Mesothelial cell of epicardium (in vitro differentiated cells): ENCODE results near the gene SPRED1. TPM values are rescaled to one million over a fixed set of nuclear protein-coding genes. Genes with fewer than 3 reads are reported as not detected.

Experiments used
- DNase-seq, 2 experiments: peaks; one replicate each; pipeline ENCODE4 v3.0.0; 2021; ENCODE audit warnings: low spot score in 2 of 2; ENCODE audit not compliant: unreplicated experiment in 2 of 2
- H3K27ac Mint-ChIP-seq: 2 replicates; pipeline ENCODE4 v1.8.0; 2021; ENCODE audit warnings: mixed read lengths
- H3K27me3 Mint-ChIP-seq: 2 replicates; pipeline ENCODE4 v1.8.0; 2021; ENCODE audit warnings: low read depth, mixed read lengths
- H3K36me3 Mint-ChIP-seq: 2 replicates; pipeline ENCODE4 v1.8.0; 2021; ENCODE audit warnings: mixed read lengths
- H3K4me1 Mint-ChIP-seq: 2 replicates; pipeline ENCODE4 v1.8.0; 2021; ENCODE audit warnings: mixed read lengths
- H3K4me3 Mint-ChIP-seq: 2 replicates; pipeline ENCODE4 v1.8.0; 2021; ENCODE audit warnings: mild to moderate bottlenecking, moderate library complexity, mixed read lengths
- H3K9me3 Mint-ChIP-seq: 2 replicates; pipeline ENCODE4 v1.8.0; 2021; ENCODE audit warnings: mixed read lengths
- total RNA-seq: library from RNA; stranded (reverse); gene quantifications from 3 replicates; pipeline ENCODE4 v1.2.1, GENCODE V29; 2021
- TF ChIP-seq, protein P1 (sequence below): fragments of 200-600 bp; sonication (generic); IDR thresholded peaks from one replicate; pipeline ENCODE4 v1.5.0; 2021; ENCODE audit warnings: antibody characterized with exemption; ENCODE audit not compliant: unreplicated experiment

Gene SPRED1
- total RNA-seq, 1 donor from 2014 or later, result 39.9 TPM

DNA sequence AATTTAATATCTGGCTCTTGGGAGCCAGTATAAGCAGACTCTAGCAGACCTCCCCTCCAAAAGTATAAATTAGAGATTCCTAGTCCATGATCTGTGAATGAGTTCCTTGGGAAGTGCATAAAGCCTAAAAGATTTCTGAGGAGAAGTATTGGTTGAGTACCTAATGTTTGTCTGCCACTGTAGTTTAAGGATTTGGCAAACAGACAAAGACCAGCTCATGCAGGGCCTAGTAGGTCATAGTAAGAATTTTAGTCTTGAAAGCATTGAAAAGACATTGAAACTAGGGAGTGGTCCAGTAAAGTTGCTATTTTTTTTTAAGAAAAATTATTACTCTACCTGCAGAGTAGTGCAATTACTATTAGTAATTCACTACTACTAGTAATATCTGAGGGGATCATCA, 67.5 kb downstream of the SPRED1 start:
- H3K9me3 Mint-ChIP-seq, result peaks cover 2% of the 10 kb centered on the region
- peaks cover 12% of the 10 kb centered on the region for H3K36me3 Mint-ChIP-seq
- no peak for DNase-seq
- TF ChIP-seq, protein P1, sequence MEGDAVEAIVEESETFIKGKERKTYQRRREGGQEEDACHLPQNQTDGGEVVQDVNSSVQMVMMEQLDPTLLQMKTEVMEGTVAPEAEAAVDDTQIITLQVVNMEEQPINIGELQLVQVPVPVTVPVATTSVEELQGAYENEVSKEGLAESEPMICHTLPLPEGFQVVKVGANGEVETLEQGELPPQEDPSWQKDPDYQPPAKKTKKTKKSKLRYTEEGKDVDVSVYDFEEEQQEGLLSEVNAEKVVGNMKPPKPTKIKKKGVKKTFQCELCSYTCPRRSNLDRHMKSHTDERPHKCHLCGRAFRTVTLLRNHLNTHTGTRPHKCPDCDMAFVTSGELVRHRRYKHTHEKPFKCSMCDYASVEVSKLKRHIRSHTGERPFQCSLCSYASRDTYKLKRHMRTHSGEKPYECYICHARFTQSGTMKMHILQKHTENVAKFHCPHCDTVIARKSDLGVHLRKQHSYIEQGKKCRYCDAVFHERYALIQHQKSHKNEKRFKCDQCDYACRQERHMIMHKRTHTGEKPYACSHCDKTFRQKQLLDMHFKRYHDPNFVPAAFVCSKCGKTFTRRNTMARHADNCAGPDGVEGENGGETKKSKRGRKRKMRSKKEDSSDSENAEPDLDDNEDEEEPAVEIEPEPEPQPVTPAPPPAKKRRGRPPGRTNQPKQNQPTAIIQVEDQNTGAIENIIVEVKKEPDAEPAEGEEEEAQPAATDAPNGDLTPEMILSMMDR, result no peak
- no peak overlapping the region for H3K4me3 Mint-ChIP-seq
- H3K4me1 Mint-ChIP-seq, result peaks cover 7% of the 10 kb centered on the region
- H3K27ac Mint-ChIP-seq, result no peak overlapping the region
- H3K27me3 Mint-ChIP-seq, result no peaks in the 10 kb centered on the region

DNA sequence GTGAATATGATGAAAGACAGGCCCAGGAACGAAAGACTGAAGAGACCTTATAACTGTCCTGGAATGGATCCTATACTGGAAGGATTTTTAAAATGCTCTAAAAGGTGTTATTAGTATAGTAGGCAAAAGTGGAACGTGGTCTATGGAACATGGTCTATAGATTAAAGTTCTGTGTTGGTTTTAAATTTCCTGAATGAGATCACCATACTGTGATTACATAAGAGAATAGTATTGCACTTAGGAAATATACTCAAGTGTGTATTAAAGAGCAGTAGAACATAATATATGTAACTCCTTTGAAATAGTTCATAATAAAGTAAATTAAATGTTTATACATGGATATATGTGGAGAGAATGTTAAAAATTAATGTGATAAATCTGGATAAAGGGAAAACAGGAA, 68.2 kb downstream of the SPRED1 start:
- H3K9me3 Mint-ChIP-seq, result peaks cover 2% of the 10 kb centered on the region
- TF ChIP-seq, protein P1, result no peak
- H3K4me3 Mint-ChIP-seq, result no peak overlapping the region
- no peak for DNase-seq
- H3K27ac Mint-ChIP-seq, result no peak overlapping the region
- H3K27me3 Mint-ChIP-seq, result no peaks in the 10 kb centered on the region
- peaks cover 2% of the 10 kb centered on the region for H3K4me1 Mint-ChIP-seq
- peaks cover 15% of the 10 kb centered on the region for H3K36me3 Mint-ChIP-seq

DNA sequence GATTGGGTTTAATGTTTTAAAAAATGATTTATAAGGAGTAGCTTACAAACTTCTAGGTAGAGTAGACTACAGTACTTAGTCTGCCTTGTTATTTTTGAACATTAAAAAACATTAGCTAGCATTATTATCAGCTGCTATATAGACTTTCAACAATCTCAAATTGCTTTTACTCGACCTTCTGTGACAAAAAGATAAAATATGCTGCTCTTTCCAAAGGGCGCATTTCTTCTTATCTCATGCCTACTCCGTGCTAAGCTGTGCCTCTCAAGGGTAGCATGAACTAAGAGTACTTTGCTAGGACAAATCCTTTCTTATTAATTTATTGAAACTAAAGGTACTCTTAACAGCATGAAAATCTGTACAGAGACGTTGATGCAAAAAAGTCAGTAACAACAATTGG, 71.3 kb downstream of the SPRED1 start:
- Mint-ChIP-seq H3K4me3 (no peak overlapping the region), H3K36me3 (peaks cover 35% of the 10 kb centered on the region), H3K9me3 (no peaks in the 10 kb centered on the region), H3K4me1 (no peaks in the 10 kb centered on the region), H3K27ac (no peak overlapping the region), H3K27me3 (no peaks in the 10 kb centered on the region)
- no peak for DNase-seq
- TF ChIP-seq, protein P1, result no peak

GRCh38 chr15:38324939-38325647, 72.5 kb downstream of the SPRED1 start:
- Mint-ChIP-seq H3K4me1 (no peaks in the 10 kb centered on the region), H3K27me3 (no peaks in the 10 kb centered on the region), H3K27ac (no peak overlapping the region), H3K4me3 (no peak overlapping the region), H3K36me3 (peaks cover 36% of the 10 kb centered on the region), H3K9me3 (no peaks in the 10 kb centered on the region)
- TF ChIP-seq, protein P1, result no peak
- no peak for DNase-seq

GRCh38 chr15:38325648-38325990, 73.0 kb downstream of the SPRED1 start:
- Mint-ChIP-seq H3K36me3 (peaks cover 36% of the 10 kb centered on the region), H3K9me3 (no peaks in the 10 kb centered on the region), H3K4me1 (no peaks in the 10 kb centered on the region), H3K4me3 (no peak overlapping the region), H3K27me3 (no peaks in the 10 kb centered on the region), H3K27ac (no peak overlapping the region)
- DNase-seq, result no peak
- TF ChIP-seq, protein P1, result no peak
